Fibroblast of the conjunctiva (primary cell): ENCODE data around the gene SNX17.
"Not testable (repeated sequence)": the region's sequence is repeated elsewhere in the genome, so short reads cannot be mapped to it uniquely, and the experiment has no call there.

Experiments used
- DNase-seq: peaks from one replicate; pipeline ENCODE4 v3.0.0-alpha.2; 2010; ENCODE audit warnings: low read depth

Gene SNX17

GRCh38 chr2:27370026-27370815 is at the start of gene SNX17, which contains the start of gene EIF2B4:
TSS of gene SNX17 (plus strand) at chr2:27370616. CDS start at chr2:27370744, 128 bp downstream.
TSS of gene EIF2B4 (minus strand) at chr2:27370338. CDS start at chr2:27370314, 24 bp downstream.
- DNase-seq, result peak; percentile 98

DNA sequence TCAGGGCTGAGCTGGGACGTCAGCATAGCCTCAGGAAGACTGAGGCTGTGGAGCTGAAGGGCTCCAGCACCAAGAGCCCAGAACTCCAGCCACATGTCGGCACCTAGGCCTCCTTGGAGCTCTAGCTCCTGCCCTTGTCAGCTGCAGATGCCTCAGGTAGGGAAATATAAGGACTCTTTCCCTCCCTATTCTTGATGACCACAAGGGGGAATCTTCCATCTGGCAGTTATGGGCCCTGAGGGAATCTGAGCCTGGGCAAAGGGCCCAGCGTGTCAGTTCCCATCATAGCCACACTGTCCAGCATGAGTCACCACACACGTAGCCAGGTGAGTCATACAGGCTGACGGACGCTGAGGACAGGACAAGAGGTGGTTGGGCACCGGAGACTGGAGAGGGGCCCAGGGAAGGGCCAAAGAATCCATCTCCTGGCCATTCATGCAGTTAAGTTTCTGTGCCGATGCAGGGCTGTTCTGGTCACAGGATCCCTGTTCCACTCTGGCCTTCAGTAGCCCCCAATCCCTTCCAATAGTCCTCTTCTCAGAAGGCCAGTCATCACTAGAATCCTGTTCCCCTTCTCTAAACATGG is 49.4 kb upstream of the SNX17 start:
- DNase-seq, result peak; percentile 98

DNA sequence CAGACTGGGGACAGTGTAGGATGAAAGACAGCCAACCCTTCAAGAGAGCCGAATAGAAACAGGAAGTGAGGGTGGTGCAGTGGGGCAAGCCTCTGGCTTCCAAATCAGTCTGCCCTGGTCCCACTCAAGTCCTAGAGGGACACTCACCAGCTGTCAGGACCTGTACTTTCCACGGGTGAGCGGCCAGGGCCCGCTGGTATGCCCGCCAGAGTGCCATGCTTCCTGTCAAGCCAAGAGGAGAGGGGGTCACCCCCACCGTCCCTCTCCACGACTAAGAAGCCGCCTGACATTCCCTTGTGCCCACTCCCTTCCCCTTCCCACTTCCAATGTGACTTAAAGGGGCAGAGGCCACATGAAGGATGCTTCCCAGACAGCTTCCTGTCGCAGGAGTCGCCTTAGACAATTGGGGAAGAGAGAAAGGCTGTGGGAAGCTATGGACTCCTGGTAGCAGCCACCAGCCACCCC is 48.1 kb upstream of the SNX17 start:
- DNase-seq, result no peak

- peak; percentile 84 for DNase-seq
These were observed 47.4 kb upstream of the SNX17 start, which contains the start of gene MPV17 for GRCh38 chr2:27322766-27323595. TSS of gene MPV17 (minus strand) at chr2:27323097. CDS start at chr2:27322517, 580 bp downstream.

DNA sequence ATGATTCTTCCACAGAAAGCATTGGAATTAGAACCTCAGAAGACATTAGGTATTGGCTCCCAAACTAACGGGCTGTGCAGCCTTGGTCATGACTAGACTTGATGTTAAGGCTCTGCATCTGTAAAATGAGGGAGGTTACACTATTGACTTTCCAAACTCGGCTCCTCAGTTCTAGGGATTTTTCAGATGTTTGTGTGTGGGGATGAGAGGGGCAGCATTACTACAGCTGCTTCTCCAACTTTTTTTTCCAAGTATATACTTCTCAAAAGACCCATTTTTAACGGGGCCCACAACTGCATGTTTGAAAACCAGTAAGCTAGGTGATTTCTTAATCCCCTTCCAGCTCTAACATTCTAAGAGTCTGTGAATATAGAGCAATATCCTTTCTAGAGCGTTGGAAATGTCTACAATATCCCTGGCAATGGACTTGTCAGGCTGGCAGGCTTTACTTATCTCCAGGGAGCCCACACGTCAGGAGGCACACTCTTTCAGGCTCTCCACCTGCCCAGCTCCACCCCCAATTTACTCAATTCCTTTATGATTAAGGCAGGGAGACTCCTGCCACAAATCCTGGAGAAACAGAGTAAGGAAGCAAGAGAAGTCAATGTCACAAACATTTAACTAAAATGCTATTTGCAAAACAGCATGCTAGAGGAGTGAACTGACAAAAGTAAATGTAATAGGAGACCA is 46.7 kb upstream of the SNX17 start:
- no peak for DNase-seq

GRCh38 chr2:27324720-27325119 is 45.7 kb upstream of the SNX17 start:
- DNase-seq, result no peak

- DNase-seq, result no peak
These were observed 35.1 kb upstream of the SNX17 start for GRCh38 chr2:27335311-27335710.

DNA sequence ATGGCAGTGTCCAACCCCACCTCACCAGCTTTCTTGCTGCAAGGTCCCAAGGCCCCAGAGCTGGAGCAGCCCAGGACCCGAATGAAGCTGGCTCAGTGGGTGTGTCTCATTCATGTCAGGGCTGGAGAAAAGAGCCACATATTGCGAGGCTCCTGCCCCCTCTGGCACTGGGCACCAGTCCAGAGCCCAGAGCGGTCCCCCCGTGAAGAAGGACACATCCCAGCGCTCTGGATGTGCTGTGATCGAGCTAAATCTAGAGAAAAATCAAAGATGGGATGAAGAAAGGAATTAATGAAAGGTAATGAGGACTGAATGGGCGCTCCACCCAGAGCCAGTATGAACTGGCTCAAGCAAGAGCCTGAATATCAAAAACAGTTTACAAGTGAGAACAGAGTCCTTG is 34.2 kb upstream of the SNX17 start:
- DNase-seq, result no peak

DNA sequence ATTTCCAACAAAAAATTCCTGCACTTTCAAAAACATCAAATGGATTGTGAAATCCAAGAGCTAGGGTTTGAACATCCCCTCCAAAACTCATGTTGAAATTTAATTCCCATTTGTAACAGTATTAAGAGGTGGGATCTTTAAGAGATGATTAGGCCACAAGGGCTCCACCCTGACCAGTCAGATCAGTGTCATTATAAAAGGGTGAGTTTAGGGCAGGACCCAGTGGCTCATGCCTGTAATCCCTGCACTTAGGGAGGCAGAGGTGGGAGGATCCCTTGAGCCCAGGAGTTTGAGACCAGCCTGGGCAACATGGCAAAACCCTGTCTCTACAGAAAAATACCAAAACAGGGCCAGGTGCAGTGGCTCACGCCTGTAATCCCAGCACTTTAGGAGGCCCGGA is 22.8 kb upstream of the SNX17 start:
- DNase-seq, result no peak

- no peak for DNase-seq
These were observed 20.2 kb upstream of the SNX17 start for GRCh38 chr2:27350106-27350693.

GRCh38 chr2:27351802-27352598 is 18.4 kb upstream of the SNX17 start:
- DNase-seq, result no peak

- not testable (repeated sequence) for DNase-seq
These were observed 17.0 kb upstream of the SNX17 start for GRCh38 chr2:27353386-27353761.

- no peak for DNase-seq
These were observed 16.4 kb upstream of the SNX17 start for GRCh38 chr2:27353762-27354596.

DNA sequence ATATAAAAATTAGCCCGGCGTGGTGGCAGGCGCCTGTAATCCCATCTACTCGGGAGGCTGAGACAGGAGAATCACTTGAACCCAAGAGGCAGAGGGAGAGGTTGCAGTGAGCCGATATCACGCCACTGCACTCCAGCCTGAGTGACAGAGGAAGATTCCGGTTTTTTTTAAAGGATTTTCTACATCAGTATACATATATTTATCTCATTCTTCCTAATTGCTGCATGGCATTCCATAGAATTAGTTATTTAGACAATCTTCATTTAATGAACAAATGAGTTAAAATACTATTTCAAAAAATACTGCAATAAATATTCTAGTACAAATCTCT is 15.9 kb upstream of the SNX17 start:
- no peak for DNase-seq

DNA sequence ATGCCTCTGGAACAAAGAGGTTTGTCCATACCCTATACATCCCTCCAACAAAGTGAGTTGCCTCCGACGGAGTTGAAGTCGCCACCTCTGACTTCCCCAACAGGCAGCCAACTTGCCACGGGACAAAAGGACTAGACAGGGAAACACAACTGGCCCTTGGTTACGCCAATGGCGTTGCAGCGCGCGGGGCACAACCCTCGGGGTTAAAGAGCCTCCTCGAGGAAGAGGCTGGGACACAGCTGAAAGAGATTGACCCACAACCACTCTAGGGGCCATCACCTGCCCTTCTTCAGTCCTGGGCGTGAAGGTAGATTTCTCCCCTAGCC is 14.4 kb upstream of the SNX17 start:
- no peak for DNase-seq

- DNase-seq, result peak; percentile 94
These were observed 13.8 kb upstream of the SNX17 start, which contains the start of gene GTF3C2 for GRCh38 chr2:27356382-27357181. TSS of gene GTF3C2 (minus strand) at chr2:27356764. CDS start at chr2:27343554, 13,210 bp downstream.

- no peak for DNase-seq
These were observed 7.6 kb upstream of the SNX17 start for GRCh38 chr2:27362678-27363420.

- no peak for DNase-seq
These were observed 6.5 kb upstream of the SNX17 start for GRCh38 chr2:27363933-27364332.
